K562 (cell line): ENCODE results near the gene ANO2. TPM values are rescaled to one million over a fixed set of nuclear protein-coding genes. Genes with fewer than 3 reads are reported as not detected.

Experiments used
- ATAC-seq: fragments of 200-7000 bp; cut with Tn5 transposase; 3 replicates; pipeline ENCODE4 v1.9.1; 2020; ENCODE audit warnings: moderate library complexity
- BruUV-seq: library from RNA; stranded (reverse); fragments of 400-500 nt; replicated peaks from 2 replicates; lab custom pipeline; 2021; lab: Mats Ljungman, UMichigan
- CTCF ChIA-PET: fragments of 300-600 bp; formaldehyde crosslinking; extraction: SDS; loops from one replicate; lab custom pipeline; 2021; ENCODE audit warnings: low intra/inter-chr PET ratio; lab: Yijun Ruan, JAX
- POLR2A ChIA-PET: fragments of 300-600, 350-650 bp; sonication (Branson Sonifier 250); formaldehyde crosslinking; extraction: SDS; loops from one replicate; lab custom pipeline; 2021; ENCODE audit warnings: antibody characterized with exemption, inconsistent platforms; lab: Yijun Ruan, JAX
- DNase-seq, 4 experiments: peaks; one replicate each; pipeline versions ENCODE4 v3.0.0 to v3.0.0-alpha.2; 2011 to 2018; ENCODE audit warnings: low spot score in 3 of 4, mixed read lengths in 3 of 4; ENCODE audit errors: extremely low read depth in 1 of 4
- FAIRE-seq: peaks from 2 replicates; lab custom pipeline; 2011; peaks lifted over from hg19 to GRCh38; lab: Jason Lieb, UNC
- H2AFZ ChIP-seq: 2 replicates; pipeline ENCODE4 v1.6.0; 2011; ENCODE audit warnings: low read depth, low read length, control low read depth, inconsistent platforms
- H3K27ac ChIP-seq: fragments of 200-600 bp; 3 replicates; pipeline ENCODE4 v1.8.0; 2011; ENCODE audit warnings: low read depth, mild to moderate bottlenecking, control low read depth, inconsistent platforms, low read length, moderate library complexity, mixed read lengths; ENCODE audit errors: extremely low read depth
- H3K27me3 ChIP-seq, 2 experiments: fragments of 300-600 bp in 1 of 2; 2 replicates in 1 of 2; 3 replicates in 1 of 2; pipeline versions ENCODE4 v1.6.0 to v1.8.0; 2011; ENCODE audit warnings: inconsistent platforms in 2 of 2, low read length in 2 of 2, mild to moderate bottlenecking in 1 of 2, mixed read lengths in 1 of 2, moderate library complexity in 1 of 2; ENCODE audit not compliant: control insufficient read depth in 2 of 2, insufficient read depth in 2 of 2
- H3K36me3 ChIP-seq: fragments of 300-600 bp; 3 replicates; pipeline ENCODE4 v1.8.0; 2011; ENCODE audit warnings: mild to moderate bottlenecking, low read length, inconsistent platforms; ENCODE audit not compliant: control insufficient read depth, insufficient read depth
- H3K4me1 ChIP-seq, 2 experiments: fragments of 200-600 bp in 1 of 2; replicated peaks in 1 of 2; 2 replicates in 1 of 2; 3 replicates in 1 of 2; pipeline versions ENCODE4 v1.5.1 to v1.8.0; 2011; ENCODE audit warnings: inconsistent platforms in 2 of 2, low read length in 2 of 2, mild to moderate bottlenecking in 1 of 2, mixed read lengths in 1 of 2, moderate library complexity in 1 of 2; ENCODE audit not compliant: control insufficient read depth in 2 of 2, insufficient read depth in 2 of 2
- H3K4me2 ChIP-seq: 2 replicates; pipeline ENCODE4 v1.6.1; 2011; ENCODE audit warnings: low read length, control low read depth, inconsistent platforms, mixed read lengths; ENCODE audit not compliant: insufficient read depth
- H3K4me3 ChIP-seq: fragments of 200-600 bp; sonication (generic), shearing (Covaris generic); 2 replicates; pipeline ENCODE4 v1.5.1; 2016; ENCODE audit warnings: control low read depth, inconsistent platforms
- H3K79me2 ChIP-seq: fragments of 200-600 bp; 3 replicates; pipeline ENCODE4 v1.8.0; 2011; ENCODE audit warnings: low read length, inconsistent platforms; ENCODE audit not compliant: control insufficient read depth, insufficient read depth
- H3K9ac ChIP-seq, 2 experiments: 2 replicates each; pipeline versions ENCODE4 v1.6.0 to v1.6.1; 2011; ENCODE audit warnings: low read depth in 2 of 2, low read length in 2 of 2, control low read depth in 1 of 2, inconsistent platforms in 1 of 2, mild to moderate bottlenecking in 1 of 2, mixed read lengths in 1 of 2; ENCODE audit not compliant: insufficient read depth in 1 of 2
- H3K9me1 ChIP-seq: one replicate; pipeline ENCODE4 v1.6.0; 2011; ENCODE audit warnings: inconsistent platforms, mild to moderate bottlenecking, low read length, moderate library complexity; ENCODE audit not compliant: control insufficient read depth, insufficient read depth
- H3K9me3 ChIP-seq: replicated peaks from 2 replicates; pipeline ENCODE4 v1.5.1; 2011; ENCODE audit warnings: low read depth, low read length, inconsistent platforms; ENCODE audit not compliant: control insufficient read depth, insufficient read depth
- H4K20me1 ChIP-seq: replicated peaks from 2 replicates; pipeline ENCODE4 v1.6.1; 2011; ENCODE audit warnings: low read length, inconsistent platforms, mixed read lengths; ENCODE audit not compliant: control insufficient read depth, insufficient read depth
- ATF3 ChIP-seq, 2 experiments: fragments of 450-650 bp in 1 of 2; sonication (generic) in 1 of 2; formaldehyde crosslinking in 1 of 2; IDR thresholded peaks in 1 of 2; conservative IDR thresholded peaks in 1 of 2; 2 replicates each; pipeline versions ENCODE4 v1.6.1 to v1.8.1; 2016 to 2023; ENCODE audit warnings: mild to moderate bottlenecking in 2 of 2, moderate library complexity in 2 of 2, inconsistent platforms in 1 of 2, missing genetic modification reagents in 1 of 2
- BMI1 ChIP-seq: fragments of 150-350 bp; IDR thresholded peaks from 2 replicates; pipeline ENCODE4 v1.6.1; 2014; ENCODE audit warnings: low read length
- CSDE1 ChIP-seq, 2 experiments: fragments of 450-650 bp; IDR thresholded peaks; 2 replicates each; pipeline ENCODE4 v1.6.1; 2016; ENCODE audit warnings: mild to moderate bottlenecking in 1 of 2
- E2F6 ChIP-seq, 2 experiments: IDR thresholded peaks; 2 replicates each; pipeline ENCODE4 v1.6.1; 2011; ENCODE audit warnings: borderline replicate concordance in 1 of 2, control low read depth in 1 of 2, low read depth in 1 of 2, low read length in 1 of 2, mild to moderate bottlenecking in 1 of 2, mixed read lengths in 1 of 2, moderate library complexity in 1 of 2; ENCODE audit not compliant: insufficient read depth in 1 of 2, insufficient read length in 1 of 2, poor library complexity in 1 of 2, severe bottlenecking in 1 of 2; ENCODE audit errors: extremely low read depth in 1 of 2
- EZH2 ChIP-seq: IDR thresholded peaks from 2 replicates; pipeline ENCODE4 v1.6.1; 2012; ENCODE audit warnings: low read depth, mild to moderate bottlenecking, inconsistent platforms, low read length, borderline replicate concordance
- MEF2D ChIP-seq: conservative IDR thresholded peaks from 2 replicates; pipeline ENCODE4 v1.6.1; 2016; ENCODE audit warnings: low read depth, missing genetic modification characterization, missing compliant biosample characterization
- RBFOX2 ChIP-seq: fragments of 200-400 bp; formaldehyde crosslinking; IDR thresholded peaks from 2 replicates; pipeline ENCODE4 v1.6.1; 2017; ENCODE audit warnings: low read depth, mild to moderate bottlenecking, low read length, moderate library complexity
- SMARCE1 ChIP-seq: fragments of 450-650 bp; IDR thresholded peaks from 2 replicates; pipeline ENCODE4 v1.7.1; 2016; ENCODE audit warnings: mild to moderate bottlenecking
- SUPT5H ChIP-seq: fragments of 450-650 bp; IDR thresholded peaks from 2 replicates; pipeline ENCODE4 v1.6.1; 2016
- TCF3 ChIP-seq: sonication (generic); formaldehyde crosslinking; IDR thresholded peaks from 2 replicates; pipeline ENCODE4 v1.4.0; 2020; ENCODE audit warnings: mild to moderate bottlenecking, missing genetic modification reagents
- TEAD2 ChIP-seq: fragments of 450-650 bp; IDR thresholded peaks from 2 replicates; pipeline ENCODE4 v1.6.1; 2016; ENCODE audit warnings: missing genetic modification characterization, control low read depth, missing compliant biosample characterization
- TOE1 ChIP-seq, 2 experiments: fragments of 450-650 bp in 1 of 2; sonication (generic) in 1 of 2; formaldehyde crosslinking in 1 of 2; IDR thresholded peaks; 2 replicates each; pipeline versions ENCODE4 v1.7.1 to v1.8.0; 2016 to 2022; ENCODE audit warnings: borderline replicate concordance in 2 of 2, mild to moderate bottlenecking in 2 of 2, antibody characterized with exemption in 1 of 2, inconsistent platforms in 1 of 2, low read depth in 1 of 2, missing genetic modification reagents in 1 of 2, moderate library complexity in 1 of 2
- ZBED1 ChIP-seq: IDR thresholded peaks from 2 replicates; pipeline ENCODE4 v1.6.1; 2014
- ZFX ChIP-seq: sonication (generic); formaldehyde crosslinking; IDR thresholded peaks from 2 replicates; pipeline ENCODE4 v1.8.0; 2022; ENCODE audit warnings: mild to moderate bottlenecking, missing genetic modification reagents, moderate library complexity
- ZNF174 ChIP-seq: fragments of 250-450 bp; sonication (Bioruptor Pico); IDR thresholded peaks from 2 replicates; pipeline ENCODE4 v1.4.0; 2020; ENCODE audit warnings: mild to moderate bottlenecking
- WGBS: fragments of 100-300 bp; shearing (Covaris generic); methylation state at CpG from one replicate; pipeline ENCODE4 v1.1.6; 2016; ENCODE audit warnings: low coverage, mixed read lengths; ENCODE audit not compliant: insufficient coverage; ENCODE audit errors: missing lambda C conversion rate; 5-methylcytosine and 5-hydroxymethylcytosine counted together
- in situ Hi-C: fragments of 300-500 bp; cut with MboI; formaldehyde crosslinking; loops from 4 replicates; pipeline ENCODE4 v1.15.0; 2018; ENCODE audit warnings: inconsistent platforms, mixed read lengths
- intact Hi-C: fragments of 100-400 bp; cut with micrococcal nuclease; formaldehyde crosslinking; loops from 2 replicates; pipeline ENCODE4 v1.14.2; 2022
- polyA plus RNA-seq, 8 experiments: library from polyadenylated mRNA; depleted of rRNA in 4 of 8; stranded (reverse) in 5 of 8; unstranded in 3 of 8; fragments of >200 nt; fragmentation: Nextera tagmentation in 2 of 8; fragmentation: Illumina TruSeq in 1 of 8; extraction: Ambion mirVana in 2 of 8; extraction: Trizol in 1 of 8; gene quantifications; 2 replicates each; pipeline versions ENCODE4 v1.2.1 to v1.2.3, GENCODE V29; 2011 to 2014; ENCODE audit warnings: inconsistent platforms in 1 of 8, missing spikeins in 1 of 8
- total RNA-seq, 7 experiments: library from RNA; depleted of rRNA in 6 of 7; stranded (reverse); fragments of >200 nt in 6 of 7; fragmentation: Illumina TruSeq in 2 of 7; extraction: Trizol in 2 of 7; gene quantifications; 2 replicates each; pipeline versions ENCODE4 v1.2.1 to v1.2.3, GENCODE V29; 2011 to 2021; ENCODE audit warnings: low replicate concordance in 1 of 7

The ANO2 gene
- total and polyA plus RNA-seq, 9 of the 15 experiments (the other 6 are each of a cell fraction or from before 2014, with no cell fraction given), result 0.64 TPM; not detected in 8

- no peaks in the 10 kb centered on the region; a peak in 1 of 5 replicates for H3K27me3 ChIP-seq
- H4K20me1 ChIP-seq, result no peaks in the 10 kb centered on the region
- H3K9me3 ChIP-seq, result no peaks in the 10 kb centered on the region
- CTCF ChIA-PET, result no interaction called here
- no peaks in the 10 kb centered on the region for H3K9me1 ChIP-seq
- 0% methylated on average over 3 of the region's 3 CpGs for WGBS
- FAIRE-seq (no peak), ATAC-seq (no peak), DNase-seq (no peak)
- in situ Hi-C loops (no loop called here), intact Hi-C loops (no loop called here)
- H3K4me2 ChIP-seq, result no peak overlapping the region
- no peak overlapping the region for H3K27ac ChIP-seq
- BruUV-seq, result no TSS peak
- H3K9ac ChIP-seq, result no peak overlapping the region
- H3K36me3 ChIP-seq, result no peaks in the 10 kb centered on the region
- H3K79me2 ChIP-seq, result no peaks in the 10 kb centered on the region
- no peak overlapping the region for H3K4me3 ChIP-seq
- POLR2A ChIA-PET, result no interaction called here
- TF ChIP-seq CSDE1 (IDR thresholded peaks at IDR 0.05), result no peak
- no peak overlapping the region for H2AFZ ChIP-seq
- no peaks in the 10 kb centered on the region for H3K4me1 ChIP-seq
Measured at GRCh38 chr12:5952031-5952430, 7.0 kb upstream of the ANO2 start.

- in situ Hi-C loops, result no loop called here
- Histone ChIP-seq H3K27me3 (peaks cover 0 to 27% of the 10 kb centered on the region in 2 experiments; a peak in 2 of 5 replicates), H3K4me3 (no peak overlapping the region), H3K4me2 (no peak overlapping the region), H3K27ac (no peak overlapping the region), H3K4me1 (0 out of 5 replicates have a peak, but pooled peaks cover 0 to 6% of the 10 kb centered on the region in 2 experiments), H3K9ac (no peak overlapping the region), H3K36me3 (no peaks in the 10 kb centered on the region), H4K20me1 (no peaks in the 10 kb centered on the region), H3K9me1 (no peaks in the 10 kb centered on the region), H3K79me2 (no peaks in the 10 kb centered on the region), H2AFZ (no peak overlapping the region), H3K9me3 (no peaks in the 10 kb centered on the region)
- CTCF ChIA-PET, result no interaction called here
- intact Hi-C loops, result no loop called here
- FAIRE-seq (no peak), ATAC-seq (no peak), DNase-seq (no peak)
- POLR2A ChIA-PET, result no interaction called here
- WGBS, result 0% methylated on average over 3 of the region's 3 CpGs
- no TSS peak for BruUV-seq
- no peak for TF ChIP-seq MEF2D
- TF ChIP-seq ATF3 (IDR thresholded peaks at IDR 0.05), result no peak
- no peak for TF ChIP-seq ATF3 (CRISPR knock-in tag; conservative IDR thresholded peaks at IDR 0.05)
- no peak for TF ChIP-seq TCF3 (CRISPR knock-in tag)
- no peak for TF ChIP-seq ZFX (CRISPR knock-in tag)
- no peak for TF ChIP-seq SUPT5H
- TF ChIP-seq TOE1 (IDR thresholded peaks at IDR 0.05; ENCODE audit: borderline replicate concordance), result no peak
- TF ChIP-seq TOE1 (CRISPR knock-in tag; IDR thresholded peaks at IDR 0.05; ENCODE audit: borderline replicate concordance, low read depth), result no peak
- no peak for TF ChIP-seq ZBED1
- TF ChIP-seq BMI1, result no peak
- TF ChIP-seq E2F6 (IDR thresholded peaks at IDR 0.05; ENCODE audit: borderline replicate concordance in 1 of 2, extremely low read depth in 1 of 2, insufficient read depth in 1 of 2, insufficient read length in 1 of 2, low read depth in 1 of 2, low read length in 1 of 2, poor library complexity in 1 of 2, severe bottlenecking in 1 of 2), result no peak
- no peak for TF ChIP-seq SMARCE1
- TF ChIP-seq RBFOX2, result no peak
- TF ChIP-seq EZH2, result no peak
- TF ChIP-seq TEAD2 (tag), result no peak
- no peak for TF ChIP-seq ZNF174 (CRISPR knock-in tag)
Measured at GRCh38 chr12:5948696-5949095, 3.6 kb upstream of the ANO2 start.
